OCI-LY1 (cell line): ENCODE results near the gene TMEM164.

Experiments used
- H2AFZ ChIP-seq: fragments of 200-600 bp; sonication (generic), shearing (Covaris generic); 2 replicates; pipeline ENCODE4 v1.6.0; 2014; ENCODE audit warnings: antibody characterized with exemption, mild to moderate bottlenecking, low read length
- H3F3A ChIP-seq: fragments of 200-600 bp; sonication (generic), shearing (Covaris generic); 2 replicates; pipeline ENCODE4 v1.6.0; 2014; ENCODE audit warnings: mild to moderate bottlenecking, antibody characterized with exemption, low read length, moderate library complexity; ENCODE audit not compliant: insufficient read depth
- H3K27ac ChIP-seq: fragments of 200-600 bp; sonication (generic); 2 replicates; pipeline ENCODE4 v1.5.1; 2014; ENCODE audit warnings: low read length, mixed run types, mild to moderate bottlenecking, low read depth; ENCODE audit not compliant: poor library complexity, severe bottlenecking
- H3K27me3 ChIP-seq: fragments of 200-600 bp; sonication (generic); 2 replicates; pipeline ENCODE4 v1.6.0; 2014; ENCODE audit warnings: antibody characterized with exemption, mild to moderate bottlenecking, low read length, moderate library complexity; ENCODE audit not compliant: insufficient read depth
- H3K36me3 ChIP-seq: fragments of 200-600 bp; sonication (generic); 2 replicates; pipeline ENCODE4 v1.6.1; 2014; ENCODE audit warnings: mild to moderate bottlenecking, antibody characterized with exemption, low read length, moderate library complexity, mixed read lengths; ENCODE audit not compliant: insufficient read depth
- H3K4me1 ChIP-seq: fragments of 200-600 bp; sonication (generic); 2 replicates; pipeline ENCODE4 v1.5.1; 2014; ENCODE audit warnings: mild to moderate bottlenecking, low read length, moderate library complexity; ENCODE audit not compliant: insufficient read depth, severe bottlenecking
- H3K4me2 ChIP-seq: fragments of 200-600 bp; sonication (generic), shearing (Covaris generic); 2 replicates; pipeline ENCODE4 v1.6.1; 2014; ENCODE audit warnings: low read length
- H3K4me3 ChIP-seq: fragments of 200-600 bp; sonication (generic); 2 replicates; pipeline ENCODE4 v1.5.1; 2014; ENCODE audit warnings: low read length, low read depth, mild to moderate bottlenecking, mixed read lengths; ENCODE audit not compliant: poor library complexity, severe bottlenecking
- H3K79me2 ChIP-seq: fragments of 200-600 bp; shearing (Covaris generic); 2 replicates; pipeline ENCODE4 v1.6.1; 2016; ENCODE audit warnings: mixed run types, low read length, mixed read lengths; ENCODE audit not compliant: insufficient read depth
- H3K9ac ChIP-seq: fragments of 200-600 bp; sonication (generic), shearing (Covaris generic); 2 replicates; pipeline ENCODE4 v1.6.1; 2014; ENCODE audit warnings: mild to moderate bottlenecking, low read length, mixed read lengths
- H3K9me2 ChIP-seq: fragments of 200-600 bp; sonication (generic), shearing (Covaris generic); 2 replicates; pipeline ENCODE4 v1.6.1; 2014; ENCODE audit warnings: low read depth, mild to moderate bottlenecking, low read length, mixed read lengths
- H3K9me3 ChIP-seq: fragments of 200-600 bp; shearing (Covaris generic); 2 replicates; pipeline ENCODE4 v1.6.1; 2014; ENCODE audit warnings: low read length, mixed read lengths
- H4K20me1 ChIP-seq: fragments of 200-600 bp; sonication (generic), shearing (Covaris generic); 2 replicates; pipeline ENCODE4 v1.6.0; 2016; ENCODE audit warnings: mild to moderate bottlenecking, low read length; ENCODE audit not compliant: insufficient read depth
- CTCF ChIP-seq: fragments of 200-600 bp; sonication (generic), shearing (Covaris generic); IDR thresholded peaks from 2 replicates; pipeline ENCODE4 v1.5.1; 2017; ENCODE audit warnings: mild to moderate bottlenecking, antibody characterized with exemption, low read length, moderate library complexity, mixed read lengths
- EZH2 ChIP-seq: fragments of 200-600 bp; sonication (generic), shearing (Covaris generic); IDR thresholded peaks from 2 replicates; pipeline ENCODE4 v1.8.0; 2017; ENCODE audit warnings: borderline replicate concordance, mixed run types, mild to moderate bottlenecking, antibody characterized with exemption, low read length, moderate library complexity, mixed read lengths

Gene TMEM164

GRCh38 chrX:109995155-109995554 lies 7.8 kb upstream of the TMEM164 start:
- Histone ChIP-seq H3K9me3 (no peaks in the 10 kb centered on the region), H3F3A (no peaks in the 10 kb centered on the region), H3K36me3 (no peaks in the 10 kb centered on the region), H3K79me2 (no peaks in the 10 kb centered on the region), H4K20me1 (no peaks in the 10 kb centered on the region), H3K4me1 (no peaks in the 10 kb centered on the region), H3K27me3 (no peaks in the 10 kb centered on the region), H3K4me2 (no peak overlapping the region), H3K9ac (no peak overlapping the region), H3K4me3 (no peak overlapping the region), H3K9me2 (no peaks in the 10 kb centered on the region), H3K27ac (no peak overlapping the region), H2AFZ (no peak overlapping the region)
- TF ChIP-seq EZH2 (no peak), CTCF (no peak)

- Histone ChIP-seq H3K4me3 (no peak overlapping the region), H3K9ac (no peak overlapping the region), H3K36me3 (no peaks in the 10 kb centered on the region), H3K4me2 (no peak overlapping the region), H3K9me2 (no peaks in the 10 kb centered on the region), H3K27ac (no peak overlapping the region), H3K9me3 (no peaks in the 10 kb centered on the region), H3K79me2 (no peaks in the 10 kb centered on the region), H3K27me3 (no peaks in the 10 kb centered on the region), H3K4me1 (peaks cover 5% of the 10 kb centered on the region), H4K20me1 (no peaks in the 10 kb centered on the region), H3F3A (no peaks in the 10 kb centered on the region), H2AFZ (no peak overlapping the region)
- TF ChIP-seq CTCF (no peak), EZH2 (no peak)
These were observed 5.0 kb upstream of the TMEM164 start for GRCh38 chrX:109997786-109998452.

GRCh38 chrX:110000000-110000399 lies 2.9 kb upstream of the TMEM164 start:
- Histone ChIP-seq H3K79me2 (no peaks in the 10 kb centered on the region), H2AFZ (no peak overlapping the region), H3K4me2 (no peak overlapping the region), H3K27me3 (no peaks in the 10 kb centered on the region), H3K9ac (no peak overlapping the region), H3K9me3 (no peaks in the 10 kb centered on the region), H3K36me3 (no peaks in the 10 kb centered on the region), H3K4me1 (peaks cover 13% of the 10 kb centered on the region), H3K9me2 (no peaks in the 10 kb centered on the region), H3K4me3 (no peak overlapping the region), H3K27ac (no peak overlapping the region), H4K20me1 (no peaks in the 10 kb centered on the region), H3F3A (no peaks in the 10 kb centered on the region)
- TF ChIP-seq EZH2 (no peak), CTCF (no peak)
